Measurements from ENCODE around the gene WWOX. TPM values are rescaled to one million over a fixed set of nuclear protein-coding genes. Genes with fewer than 3 reads are reported as not detected.

Gene WWOX
- total and polyA plus RNA-seq, 2 of the 13 experiments (the other 11 are each of a cell fraction or from before 2014, with no cell fraction given) = 9.1 to 37.4 TPM

GRCh38 chr16:79143026-79143425 lies 1043.6 kb downstream of the WWOX start (continued):
- TF ChIP-seq ZNF407 (CRISPR knock-in tag; IDR thresholded peaks at IDR 0.05; ENCODE audit: not compliant biosample characterization) (no peak), ZNF17 (CRISPR knock-in tag; IDR thresholded peaks at IDR 0.05) (no peak)

- ChIA-PET CTCF (ENCODE audit: low intra/inter-chr PET ratio, low total read pairs) (no interaction called here), POLR2A (no interaction called here)
- H3K9me3 ChIP-seq (ENCODE audit: low read length) = no peaks in the 10 kb centered on the region
- no peaks in the 10 kb centered on the region for H3K79me2 ChIP-seq (ENCODE audit: insufficient read depth, low read length)
- ATAC-seq (no peak), DNase-seq (ENCODE audit: low spot score) (no peak), FAIRE-seq (no peak)
- H3K27ac ChIP-seq (ENCODE audit: extremely low read length, insufficient read depth, low read length) = no peak overlapping the region
- H3K4me2 ChIP-seq (ENCODE audit: low read depth, low read length) = no peak overlapping the region
- in situ Hi-C loops (cut with HindIII; ENCODE audit: extremely low pct_ligation_motif_present, low pct_unique_long_range_greater_than_20kb) (no loop called here), intact Hi-C loops (cut with micrococcal nuclease; ENCODE audit: unreplicated experiment) (no loop called here)
- TF ChIP-seq ATRX (CRISPR knock-in tag; IDR thresholded peaks at IDR 0.05; ENCODE audit: borderline replicate concordance) (no peak), FOSL1 (CRISPR knock-in tag; IDR thresholded peaks at IDR 0.05; ENCODE audit: borderline replicate concordance) (no peak), ETS1 (CRISPR knock-in tag; IDR thresholded peaks at IDR 0.05) (no peak), MAFG (CRISPR knock-in tag; IDR thresholded peaks at IDR 0.05) (no peak)
- peaks cover 0 to 2% of the 10 kb centered on the region in 2 experiments; a peak in 1 of 5 replicates for H3K27me3 ChIP-seq (ENCODE audit: control insufficient read depth in 1 of 2, insufficient read depth in 2 of 2, low read length in 2 of 2)
- no TSS peak for BruUV-seq (replicated peaks)
- H3K9ac ChIP-seq (ENCODE audit: insufficient read depth, low read depth, low read length) = no peak overlapping the region
- no peak overlapping the region for H2AFZ ChIP-seq (ENCODE audit: low read length)
- no peak overlapping the region for H3K4me3 ChIP-seq (replicated peaks in 1 of 3; ENCODE audit: insufficient read depth in 1 of 3, low read depth in 2 of 3, low read length in 3 of 3)
- no peaks in the 10 kb centered on the region for H4K20me1 ChIP-seq (ENCODE audit: insufficient read depth, low read length)
- H3K36me3 ChIP-seq (replicated peaks in 1 of 2; ENCODE audit: control insufficient read depth in 1 of 2, insufficient read depth in 2 of 2, low read length in 2 of 2) = no peaks in the 10 kb centered on the region
- WGBS (ENCODE audit: low lambda C conversion rate) = no CpG with 5 or more reads among the region's 1 CpG
- H3K4me1 ChIP-seq (ENCODE audit: insufficient read depth, low read length) = no peaks in the 10 kb centered on the region
Observed at GRCh38 chr16:79150151-79150550, 1050.7 kb downstream of the WWOX start.
